ENCODE results near the gene RPS21. TPM values are rescaled to one million over a fixed set of nuclear protein-coding genes. Genes with fewer than 3 reads are reported as not detected.

RPS21 gene
- total and polyA plus RNA-seq, 2 of the 13 experiments (the other 11 are each of a cell fraction or from before 2014, with no cell fraction given) = 2,647 to 11,063 TPM

DNA sequence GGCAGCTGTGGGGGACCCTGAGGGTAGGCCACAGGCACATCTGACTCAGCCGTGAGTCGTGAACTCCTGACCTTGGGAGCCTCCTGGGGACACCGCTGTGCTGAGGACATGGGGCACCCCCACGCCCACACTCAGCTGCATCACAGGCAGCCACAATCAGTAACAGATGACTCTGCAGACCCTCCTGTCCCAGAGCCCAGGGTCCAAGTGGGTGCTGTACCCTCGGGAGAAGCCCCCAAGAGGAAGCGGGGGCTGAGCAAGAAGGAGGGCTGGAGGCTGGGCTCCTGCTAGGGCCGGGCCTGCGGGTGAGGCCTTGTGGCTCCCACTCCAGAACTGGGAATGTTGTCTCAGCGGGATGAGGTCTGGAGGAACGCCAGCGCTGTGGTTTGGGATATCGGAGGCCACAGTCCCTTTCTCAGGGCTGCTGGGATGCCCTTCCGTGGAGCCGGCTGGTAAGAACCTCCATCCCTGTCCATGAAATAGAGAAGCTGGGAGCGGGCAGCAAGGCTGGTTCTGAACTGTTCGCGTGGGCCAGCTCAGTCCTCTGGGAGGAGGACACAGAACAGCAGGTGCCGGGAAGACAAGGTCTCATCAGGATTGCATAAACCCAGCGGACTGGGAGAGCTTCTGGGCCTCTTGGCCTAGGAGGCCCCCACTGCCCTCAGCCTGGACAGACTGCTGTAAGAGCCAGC, 16.6 kb upstream of the RPS21 start (continued):
- TF ChIP-seq, protein P1, sequence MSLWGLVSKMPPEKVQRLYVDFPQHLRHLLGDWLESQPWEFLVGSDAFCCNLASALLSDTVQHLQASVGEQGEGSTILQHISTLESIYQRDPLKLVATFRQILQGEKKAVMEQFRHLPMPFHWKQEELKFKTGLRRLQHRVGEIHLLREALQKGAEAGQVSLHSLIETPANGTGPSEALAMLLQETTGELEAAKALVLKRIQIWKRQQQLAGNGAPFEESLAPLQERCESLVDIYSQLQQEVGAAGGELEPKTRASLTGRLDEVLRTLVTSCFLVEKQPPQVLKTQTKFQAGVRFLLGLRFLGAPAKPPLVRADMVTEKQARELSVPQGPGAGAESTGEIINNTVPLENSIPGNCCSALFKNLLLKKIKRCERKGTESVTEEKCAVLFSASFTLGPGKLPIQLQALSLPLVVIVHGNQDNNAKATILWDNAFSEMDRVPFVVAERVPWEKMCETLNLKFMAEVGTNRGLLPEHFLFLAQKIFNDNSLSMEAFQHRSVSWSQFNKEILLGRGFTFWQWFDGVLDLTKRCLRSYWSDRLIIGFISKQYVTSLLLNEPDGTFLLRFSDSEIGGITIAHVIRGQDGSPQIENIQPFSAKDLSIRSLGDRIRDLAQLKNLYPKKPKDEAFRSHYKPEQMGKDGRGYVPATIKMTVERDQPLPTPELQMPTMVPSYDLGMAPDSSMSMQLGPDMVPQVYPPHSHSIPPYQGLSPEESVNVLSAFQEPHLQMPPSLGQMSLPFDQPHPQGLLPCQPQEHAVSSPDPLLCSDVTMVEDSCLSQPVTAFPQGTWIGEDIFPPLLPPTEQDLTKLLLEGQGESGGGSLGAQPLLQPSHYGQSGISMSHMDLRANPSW (CRISPR knock-in tag; IDR thresholded peaks at IDR 0.05; ENCODE audit: borderline replicate concordance) = no peak
- TF ChIP-seq CENPBD1 (CRISPR knock-in tag; IDR thresholded peaks at IDR 0.05; ENCODE audit: borderline replicate concordance, low read depth) (no peak), POLR2A (IDR thresholded peaks at IDR 0.05; ENCODE audit: insufficient read depth in 1 of 2, low read depth in 2 of 2, low read length in 2 of 2) (peak in 1 of 2 experiments; percentile 5; a peak in 1 of 4 replicates), ZNF878 (CRISPR knock-in tag; IDR thresholded peaks at IDR 0.05) (no peak), ZNF749 (CRISPR knock-in tag; IDR thresholded peaks at IDR 0.05; ENCODE audit: borderline replicate concordance) (no peak; the same call in 1 of the 2 replicates), BCL3 (CRISPR knock-in tag; IDR thresholded peaks at IDR 0.05) (no peak), HNRNPK (IDR thresholded peaks at IDR 0.05; ENCODE audit: low read depth, low read length, poor library complexity, severe bottlenecking) (no peak), KAT8 (CRISPR knock-in tag; IDR thresholded peaks at IDR 0.05) (no peak), TBL1XR1 (IDR thresholded peaks at IDR 0.05; ENCODE audit: borderline replicate concordance, low read length, partially characterized antibody) (no peak), SP5 (CRISPR knock-in tag; IDR thresholded peaks at IDR 0.05; ENCODE audit: borderline replicate concordance, low read depth) (no peak; the same call in 1 of the 2 replicates), ARID4A (CRISPR knock-in tag; IDR thresholded peaks at IDR 0.05; ENCODE audit: borderline replicate concordance) (peak; percentile 51; the same call in 1 of the 2 replicates), SNAPC2 (CRISPR knock-in tag; IDR thresholded peaks at IDR 0.05) (no peak), ZNF879 (CRISPR knock-in tag; IDR thresholded peaks at IDR 0.05) (no peak), E2F1 (CRISPR knock-in tag; IDR thresholded peaks at IDR 0.05) (no peak), ZMYM3 (CRISPR knock-in tag; IDR thresholded peaks at IDR 0.05) (no peak), ZSCAN9 (CRISPR knock-in tag; IDR thresholded peaks at IDR 0.05; ENCODE audit: borderline replicate concordance) (no peak), HDAC1 (CRISPR knock-in tag; IDR thresholded peaks at IDR 0.05) (no peak; the same call in 1 of the 2 replicates), ZFP90 (CRISPR knock-in tag; IDR thresholded peaks at IDR 0.05; ENCODE audit: borderline replicate concordance) (no peak), ASH2L (IDR thresholded peaks at IDR 0.05; ENCODE audit: insufficient read length, low read depth, low read length) (no peak), ZNF44 (CRISPR knock-in tag; IDR thresholded peaks at IDR 0.05) (no peak)

All from HepG2 (cell line).